OCI-LY7 (cell line): ENCODE data around the gene GALNT6. TPM values are rescaled to one million over a fixed set of nuclear protein-coding genes. Genes with fewer than 3 reads are reported as not detected.

Experiments used
- BruUV-seq: library from RNA; stranded (reverse); fragments of 400-500 nt; replicated peaks from 2 replicates; lab custom pipeline; 2021; lab: Mats Ljungman, UMichigan
- CTCF ChIA-PET: fragments of 300-600 bp; sonication (Branson Sonifier 250); formaldehyde crosslinking; loops from one replicate; lab custom pipeline; 2022; ENCODE audit warnings: antibody characterized with exemption; ENCODE audit not compliant: unreplicated experiment; lab: Charles Lee
- POLR2A ChIA-PET: fragments of 300-600 bp; sonication (Branson Sonifier 250); formaldehyde crosslinking; loops from one replicate; lab custom pipeline; 2022; ENCODE audit warnings: antibody characterized with exemption; lab: Charles Lee
- DNase-seq: peaks from one replicate; pipeline ENCODE4 v3.0.0-alpha.2; 2015; ENCODE audit warnings: low spot score
- H2AFZ ChIP-seq: fragments of 200-600 bp; sonication (generic), shearing (Covaris generic); 2 replicates; pipeline ENCODE4 v1.6.1; 2014; ENCODE audit warnings: mild to moderate bottlenecking, antibody characterized with exemption, low read length, moderate library complexity
- H3K27ac ChIP-seq: fragments of 200-600 bp; sonication (generic); 2 replicates; pipeline ENCODE4 v1.5.1; 2014; ENCODE audit warnings: mixed run types, low read depth, mild to moderate bottlenecking, moderate library complexity, low read length, inconsistent platforms; ENCODE audit not compliant: poor library complexity, severe bottlenecking
- H3K36me3 ChIP-seq: fragments of 200-600 bp; sonication (generic); 2 replicates; pipeline ENCODE4 v1.6.1; 2014; ENCODE audit warnings: mild to moderate bottlenecking, antibody characterized with exemption, low read length, moderate library complexity, mixed read lengths; ENCODE audit not compliant: insufficient read depth
- H3K4me1 ChIP-seq: fragments of 200-600 bp; sonication (generic); 2 replicates; pipeline ENCODE4 v1.5.1; 2014; ENCODE audit warnings: mild to moderate bottlenecking, low read length; ENCODE audit not compliant: insufficient read depth, poor library complexity, severe bottlenecking
- H3K4me2 ChIP-seq: fragments of 200-600 bp; sonication (generic); 2 replicates; pipeline ENCODE4 v1.6.1; 2014; ENCODE audit warnings: mild to moderate bottlenecking, low read length
- H3K4me3 ChIP-seq: fragments of 200-600 bp; sonication (generic); 2 replicates; pipeline ENCODE4 v1.5.1; 2014; ENCODE audit warnings: mild to moderate bottlenecking, low read depth, low read length; ENCODE audit not compliant: poor library complexity, severe bottlenecking
- H3K79me2 ChIP-seq: fragments of 200-600 bp; sonication (generic); 2 replicates; pipeline ENCODE4 v1.6.1; 2016; ENCODE audit warnings: low read depth, mild to moderate bottlenecking, low read length, moderate library complexity, mixed read lengths; ENCODE audit not compliant: insufficient read depth
- H3K9me2 ChIP-seq: fragments of 200-600 bp; sonication (generic); 2 replicates; pipeline ENCODE4 v1.6.1; 2016; ENCODE audit warnings: mild to moderate bottlenecking, low read length, mixed read lengths; ENCODE audit not compliant: insufficient read depth
- H3K9me3 ChIP-seq: fragments of 200-600 bp; sonication (generic); 2 replicates; pipeline ENCODE4 v1.6.1; 2014; ENCODE audit warnings: mild to moderate bottlenecking, mixed run types, low read length, mixed read lengths
- H4K20me1 ChIP-seq: fragments of 200-600 bp; sonication (generic); 2 replicates; pipeline ENCODE4 v1.6.1; 2014; ENCODE audit warnings: mild to moderate bottlenecking, antibody characterized with exemption, low read length, moderate library complexity, mixed read lengths; ENCODE audit not compliant: insufficient read depth
- EZH2phosphoT487 ChIP-seq: fragments of 200-600 bp; sonication (generic); IDR thresholded peaks from 2 replicates; pipeline ENCODE4 v1.6.1; 2018; ENCODE audit warnings: low read depth, borderline replicate concordance, mild to moderate bottlenecking, mixed run types, antibody characterized with exemption, low read length, moderate library complexity, mixed read lengths
- intact Hi-C: fragments of 100-400 bp; cut with micrococcal nuclease; formaldehyde crosslinking; loops from one replicate; pipeline ENCODE4 v1.10.0; 2022; ENCODE audit not compliant: unreplicated experiment
- total RNA-seq, 2 experiments: library from RNA; depleted of rRNA in 1 of 2; stranded (reverse); fragments of >200 nt in 1 of 2; shearing (Covaris generic) in 1 of 2; gene quantifications; 2 replicates each; pipeline ENCODE4 v1.2.3, GENCODE V29; 2014 to 2022
- TF ChIP-seq, protein P1 (sequence below): fragments of 200-600 bp; sonication (generic); conservative IDR thresholded peaks from 2 replicates; pipeline ENCODE4 v1.5.1; 2014; ENCODE audit warnings: mild to moderate bottlenecking, antibody characterized with exemption, low read length, moderate library complexity, mixed read lengths

GALNT6 gene
- total RNA-seq, 2 experiments from 2014 or later = 1.4 to 4.8 TPM

DNA sequence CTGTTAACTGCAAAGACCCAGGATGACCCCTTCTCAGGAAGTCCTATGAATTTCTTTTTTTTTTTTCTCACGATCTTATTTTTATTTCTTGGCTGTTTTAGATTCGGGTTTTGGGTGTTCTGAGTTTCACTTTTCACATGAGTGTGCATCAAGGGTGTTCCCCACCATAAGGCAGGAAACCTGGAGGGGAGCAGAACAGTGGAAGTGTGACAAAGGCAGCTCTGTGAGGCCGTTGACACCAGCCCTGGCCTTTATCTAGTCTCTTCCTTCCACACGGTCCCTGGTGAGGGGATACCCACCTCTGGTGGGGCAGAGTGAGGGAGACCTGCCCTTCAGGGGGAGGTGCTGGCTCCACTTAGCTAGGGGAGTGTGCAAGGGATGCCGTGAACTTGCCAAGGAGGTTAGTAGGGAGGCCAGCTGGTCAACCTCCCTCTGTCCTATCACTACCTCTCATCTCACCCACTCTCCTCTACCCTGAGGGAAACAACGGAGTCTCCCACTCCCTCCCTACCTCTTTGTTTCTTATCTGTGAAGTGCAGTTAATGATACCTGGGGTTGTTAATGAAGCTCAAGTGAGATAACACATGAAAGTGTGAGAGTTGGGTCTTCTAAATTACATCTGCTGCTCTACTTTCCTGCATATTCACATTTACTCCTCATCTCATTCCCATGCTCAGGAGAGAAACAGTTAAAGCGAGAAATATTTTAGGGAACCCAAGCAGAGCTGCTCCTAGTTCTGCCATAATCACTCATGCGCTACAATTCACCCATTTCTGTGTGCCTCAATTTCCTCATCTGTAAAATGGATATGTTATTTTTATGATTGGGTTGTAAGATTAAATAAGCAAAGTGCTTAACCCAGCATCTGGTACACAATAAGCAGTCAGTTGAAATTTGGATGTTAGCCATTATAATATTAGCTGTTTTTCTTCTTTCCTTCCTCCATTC is 4.4 kb upstream of the GALNT6 start:
- ChIA-PET POLR2A (interaction anchor here (0.5 kb wide), 1 partner anchor 68 kb away, joined by 5 read pairs; no protein-coding TSS in a partner anchor), CTCF (no interaction called here)
- TF ChIP-seq, protein P1, sequence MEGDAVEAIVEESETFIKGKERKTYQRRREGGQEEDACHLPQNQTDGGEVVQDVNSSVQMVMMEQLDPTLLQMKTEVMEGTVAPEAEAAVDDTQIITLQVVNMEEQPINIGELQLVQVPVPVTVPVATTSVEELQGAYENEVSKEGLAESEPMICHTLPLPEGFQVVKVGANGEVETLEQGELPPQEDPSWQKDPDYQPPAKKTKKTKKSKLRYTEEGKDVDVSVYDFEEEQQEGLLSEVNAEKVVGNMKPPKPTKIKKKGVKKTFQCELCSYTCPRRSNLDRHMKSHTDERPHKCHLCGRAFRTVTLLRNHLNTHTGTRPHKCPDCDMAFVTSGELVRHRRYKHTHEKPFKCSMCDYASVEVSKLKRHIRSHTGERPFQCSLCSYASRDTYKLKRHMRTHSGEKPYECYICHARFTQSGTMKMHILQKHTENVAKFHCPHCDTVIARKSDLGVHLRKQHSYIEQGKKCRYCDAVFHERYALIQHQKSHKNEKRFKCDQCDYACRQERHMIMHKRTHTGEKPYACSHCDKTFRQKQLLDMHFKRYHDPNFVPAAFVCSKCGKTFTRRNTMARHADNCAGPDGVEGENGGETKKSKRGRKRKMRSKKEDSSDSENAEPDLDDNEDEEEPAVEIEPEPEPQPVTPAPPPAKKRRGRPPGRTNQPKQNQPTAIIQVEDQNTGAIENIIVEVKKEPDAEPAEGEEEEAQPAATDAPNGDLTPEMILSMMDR = no peak
- TF ChIP-seq EZH2phosphoT487 = no peak
- Histone ChIP-seq H3K79me2 (no peaks in the 10 kb centered on the region), H3K9me2 (no peaks in the 10 kb centered on the region), H3K4me1 (peaks cover 4% of the 10 kb centered on the region), H3K36me3 (no peaks in the 10 kb centered on the region), H3K4me2 (no peak overlapping the region), H4K20me1 (no peaks in the 10 kb centered on the region), H3K9me3 (no peaks in the 10 kb centered on the region), H3K4me3 (no peak overlapping the region), H2AFZ (no peak overlapping the region), H3K27ac (no peak overlapping the region)
- no peak for DNase-seq
- intact Hi-C loops = no loop called here
- no TSS peak for BruUV-seq

GRCh38 chr12:51393676-51394545 is 2.7 kb upstream of the GALNT6 start:
- H3K79me2 ChIP-seq = no peaks in the 10 kb centered on the region
- H3K4me2 ChIP-seq = no peak overlapping the region
- intact Hi-C loops = no loop called here

More at GRCh38 chr12:51393676-51394545, 2.7 kb upstream of the GALNT6 start:
- ChIA-PET POLR2A (no interaction called here), CTCF (no interaction called here)
- DNase-seq = no peak
- no peak overlapping the region for H3K27ac ChIP-seq
- H3K9me3 ChIP-seq = no peaks in the 10 kb centered on the region
- TF ChIP-seq, protein P1 = no peak
- no peak for TF ChIP-seq EZH2phosphoT487
- BruUV-seq = no TSS peak
- H3K9me2 ChIP-seq = no peaks in the 10 kb centered on the region
- H4K20me1 ChIP-seq = no peaks in the 10 kb centered on the region
- H3K4me1 ChIP-seq = peaks cover 4% of the 10 kb centered on the region
- H3K36me3 ChIP-seq = no peaks in the 10 kb centered on the region
- H3K4me3 ChIP-seq = no peak overlapping the region
- no peak overlapping the region for H2AFZ ChIP-seq
